Neural cell (in vitro differentiated cells): ENCODE data around the gene GRN.

Experiments
- CTCF ChIP-seq: fragments of 450-650 bp; IDR thresholded peaks from 2 replicates; pipeline ENCODE4 v1.5.1; 2014; ENCODE audit warnings: antibody characterized with exemption, mild to moderate bottlenecking, moderate library complexity; ENCODE audit not compliant: poor library complexity, severe bottlenecking
- EP300 ChIP-seq: fragments of 450-650 bp; conservative IDR thresholded peaks from 2 replicates; pipeline ENCODE4 v1.6.1; 2014; ENCODE audit warnings: antibody characterized with exemption, mild to moderate bottlenecking, moderate library complexity; ENCODE audit not compliant: poor library complexity, severe bottlenecking
- EZH2 ChIP-seq: fragments of 200-600, 300-800 bp; shearing (Covaris generic), sonication (generic); IDR thresholded peaks from 2 replicates; pipeline ENCODE4 v1.6.1; 2014; ENCODE audit warnings: antibody characterized with exemption, low read length, borderline replicate concordance, mild to moderate bottlenecking; ENCODE audit not compliant: insufficient read depth, poor library complexity, severe bottlenecking
- MXI1 ChIP-seq: fragments of 450-650 bp; conservative IDR thresholded peaks from 2 replicates; pipeline ENCODE4 v1.6.1; 2014; ENCODE audit warnings: antibody characterized with exemption, mild to moderate bottlenecking; ENCODE audit not compliant: poor library complexity, severe bottlenecking
- POLR2AphosphoS5 ChIP-seq: IDR thresholded peaks from 2 replicates; pipeline ENCODE4 v1.6.1; 2012
- RAD21 ChIP-seq: fragments of 450-650 bp; conservative IDR thresholded peaks from 2 replicates; pipeline ENCODE4 v1.6.1; 2014; ENCODE audit warnings: antibody characterized with exemption, mild to moderate bottlenecking, moderate library complexity
- REST ChIP-seq: IDR thresholded peaks from 2 replicates; pipeline ENCODE4 v1.6.1; 2012; ENCODE audit warnings: borderline replicate concordance
- SMC3 ChIP-seq: fragments of 450-650 bp; conservative IDR thresholded peaks from 2 replicates; pipeline ENCODE4 v1.6.1; 2014; ENCODE audit warnings: antibody characterized with exemption, mild to moderate bottlenecking, moderate library complexity; ENCODE audit not compliant: poor library complexity
- TAF1 ChIP-seq: IDR thresholded peaks from 2 replicates; pipeline ENCODE4 v1.6.1; 2012; ENCODE audit warnings: low read depth

- no peak for TF ChIP-seq CTCF
- no peak for TF ChIP-seq POLR2AphosphoS5
- TF ChIP-seq EZH2, result no peak
- no peak for TF ChIP-seq EP300
- no peak for TF ChIP-seq RAD21
- TF ChIP-seq TAF1, result no peak
- no peak for TF ChIP-seq MXI1
- TF ChIP-seq REST, result no peak
- TF ChIP-seq SMC3, result no peak
Measured at GRCh38 chr17:44359458-44360143, 14.5 kb downstream of the GRN start.
